ENCODE data around the gene CLEC1A.

CLEC1A gene

GRCh38 chr12:10075451-10075850 lies 23.3 kb downstream of the CLEC1A start:
- CTCF ChIA-PET = no interaction called here
- POLR2A ChIA-PET = no interaction called here

DNA sequence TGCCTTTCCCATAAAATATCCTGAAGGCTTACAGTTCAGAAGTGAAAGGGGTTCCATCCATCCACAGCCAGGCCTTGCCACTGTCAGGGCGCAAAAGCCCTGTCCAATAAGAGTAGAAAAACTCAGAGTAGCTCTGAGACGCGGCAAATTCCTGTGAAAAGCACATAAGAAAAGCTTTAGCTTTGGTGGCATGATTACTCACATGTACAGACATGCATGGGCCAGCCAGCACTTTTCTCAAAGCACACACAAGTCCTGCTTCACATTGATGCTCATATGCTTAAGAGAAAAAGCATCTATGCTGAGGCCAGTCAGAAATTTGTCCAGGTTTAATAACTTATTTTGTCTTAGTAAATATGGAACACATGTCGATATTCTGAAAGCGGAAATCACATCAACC lies 25.5 kb downstream of the CLEC1A start:
- TF ChIP-seq, protein P1, sequence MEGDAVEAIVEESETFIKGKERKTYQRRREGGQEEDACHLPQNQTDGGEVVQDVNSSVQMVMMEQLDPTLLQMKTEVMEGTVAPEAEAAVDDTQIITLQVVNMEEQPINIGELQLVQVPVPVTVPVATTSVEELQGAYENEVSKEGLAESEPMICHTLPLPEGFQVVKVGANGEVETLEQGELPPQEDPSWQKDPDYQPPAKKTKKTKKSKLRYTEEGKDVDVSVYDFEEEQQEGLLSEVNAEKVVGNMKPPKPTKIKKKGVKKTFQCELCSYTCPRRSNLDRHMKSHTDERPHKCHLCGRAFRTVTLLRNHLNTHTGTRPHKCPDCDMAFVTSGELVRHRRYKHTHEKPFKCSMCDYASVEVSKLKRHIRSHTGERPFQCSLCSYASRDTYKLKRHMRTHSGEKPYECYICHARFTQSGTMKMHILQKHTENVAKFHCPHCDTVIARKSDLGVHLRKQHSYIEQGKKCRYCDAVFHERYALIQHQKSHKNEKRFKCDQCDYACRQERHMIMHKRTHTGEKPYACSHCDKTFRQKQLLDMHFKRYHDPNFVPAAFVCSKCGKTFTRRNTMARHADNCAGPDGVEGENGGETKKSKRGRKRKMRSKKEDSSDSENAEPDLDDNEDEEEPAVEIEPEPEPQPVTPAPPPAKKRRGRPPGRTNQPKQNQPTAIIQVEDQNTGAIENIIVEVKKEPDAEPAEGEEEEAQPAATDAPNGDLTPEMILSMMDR (IDR thresholded peaks at IDR 0.05; ENCODE audit: control extremely low read depth, extremely low read depth, low read depth, missing control alignments) = no peak
- ChIA-PET POLR2A (no interaction called here), CTCF (interaction anchor here (0.8 kb wide), 1 partner anchor 68 kb away, joined by 3 read pairs; no protein-coding TSS in a partner anchor)
- DNase-seq (ENCODE audit: extremely low spot score) = no peak

More at GRCh38 chr12:10075451-10075850, 23.3 kb downstream of the CLEC1A start:
- no peak for DNase-seq (ENCODE audit: extremely low spot score)
- TF ChIP-seq, protein P1 (IDR thresholded peaks at IDR 0.05; ENCODE audit: control extremely low read depth, extremely low read depth, low read depth, missing control alignments) = no peak

DNA sequence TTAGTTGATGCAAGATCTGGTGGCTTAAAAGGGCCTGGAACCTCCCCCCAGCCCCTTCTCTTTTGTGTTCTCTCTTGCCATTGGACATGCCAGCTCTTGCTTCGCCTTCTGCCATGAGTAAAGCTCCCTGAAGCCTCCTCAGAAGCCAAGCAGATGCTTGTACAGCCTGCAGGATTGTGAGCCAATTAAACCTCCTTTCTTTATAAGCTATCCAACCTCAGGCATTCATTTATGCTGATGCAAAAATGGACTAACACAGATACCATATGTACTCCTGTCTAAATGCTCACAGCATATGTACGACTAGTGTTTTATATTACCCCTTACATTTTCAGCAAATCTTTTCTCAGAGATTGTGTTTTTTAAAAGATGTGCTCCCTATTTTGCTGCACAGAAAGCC lies 26.7 kb downstream of the CLEC1A start:
- CTCF ChIA-PET = no interaction called here
- DNase-seq (ENCODE audit: extremely low spot score) = no peak
- TF ChIP-seq, protein P1 (IDR thresholded peaks at IDR 0.05; ENCODE audit: control extremely low read depth, extremely low read depth, low read depth, missing control alignments) = no peak
- POLR2A ChIA-PET = no interaction called here

DNA sequence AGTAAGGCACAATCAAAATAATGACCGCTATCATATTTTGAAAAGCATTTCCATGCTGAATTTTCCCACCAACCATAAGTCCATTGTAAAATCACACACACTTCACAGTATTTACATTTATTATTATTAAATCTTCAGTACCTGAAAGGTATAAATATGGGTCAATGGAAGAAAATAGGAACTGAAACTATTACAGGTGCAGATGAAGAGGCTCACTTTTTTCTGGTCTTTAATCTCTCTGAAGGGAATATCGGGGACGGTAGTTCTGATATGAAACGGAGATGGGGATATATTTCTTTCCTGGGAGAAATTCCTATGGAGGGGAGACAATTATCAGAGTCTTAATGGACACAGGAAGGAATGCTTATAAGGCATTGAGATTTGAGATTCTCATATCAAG lies 28.4 kb downstream of the CLEC1A start:
- TF ChIP-seq, protein P1 (IDR thresholded peaks at IDR 0.05; ENCODE audit: control extremely low read depth, extremely low read depth, low read depth, missing control alignments) = no peak
- CTCF ChIA-PET = no interaction called here
- POLR2A ChIA-PET = no interaction called here
- no peak for DNase-seq (ENCODE audit: extremely low spot score)

GRCh38 chr12:10069976-10070375 lies 28.8 kb downstream of the CLEC1A start:
- TF ChIP-seq, protein P1 (IDR thresholded peaks at IDR 0.05; ENCODE audit: control extremely low read depth, extremely low read depth, low read depth, missing control alignments) = no peak
- POLR2A ChIA-PET = no interaction called here
- DNase-seq (ENCODE audit: extremely low spot score) = no peak
- CTCF ChIA-PET = interaction anchor here (1.3 kb wide), 1 partner anchor 12 kb away, joined by 4 read pairs; no protein-coding TSS in a partner anchor

DNA sequence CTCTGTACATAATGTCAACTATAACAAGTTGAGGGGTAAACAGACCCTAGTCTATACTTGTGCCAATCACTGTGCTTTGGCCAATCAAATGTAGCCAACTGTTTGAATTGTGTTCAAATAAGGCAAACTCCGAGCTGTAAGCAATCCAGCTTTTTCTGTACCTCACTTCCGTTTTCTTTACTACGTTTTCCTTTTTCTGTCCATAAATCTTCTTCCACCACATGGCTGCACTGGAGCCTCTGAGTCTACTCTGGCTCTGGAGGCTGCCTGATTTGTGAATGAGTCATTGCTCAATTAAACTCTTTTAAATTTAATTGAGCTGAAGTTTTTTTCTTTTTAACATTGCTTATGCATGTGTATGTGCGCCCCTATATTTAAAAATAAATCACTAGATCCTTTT lies 29.7 kb downstream of the CLEC1A start:
- ChIA-PET POLR2A (no interaction called here), CTCF (interaction anchor here (1.0 to 2.3 kb wide), 4 partner anchors 12 to 255 kb away, joined by 3 to 5 read pairs (median 4); no protein-coding TSS in a partner anchor)
- TF ChIP-seq, protein P1 (IDR thresholded peaks at IDR 0.05; ENCODE audit: control extremely low read depth, extremely low read depth, low read depth, missing control alignments) = no peak
- DNase-seq (ENCODE audit: extremely low spot score) = no peak

- no peak for DNase-seq (ENCODE audit: extremely low spot score)
- TF ChIP-seq, protein P1 (IDR thresholded peaks at IDR 0.05; ENCODE audit: control extremely low read depth, extremely low read depth, low read depth, missing control alignments) = no peak
- ChIA-PET POLR2A (no interaction called here), CTCF (interaction anchor here (1.0 to 2.3 kb wide), 6 partner anchors 12 to 254 kb away, joined by 3 to 5 read pairs (median 3); no protein-coding TSS in a partner anchor)
Measured at GRCh38 chr12:10068644-10069043, 30.1 kb downstream of the CLEC1A start.
